GM21717 (cell line): ENCODE results near the gene PSMD8.
"Not testable (repeated sequence)": the region's sequence is repeated elsewhere in the genome, so short reads cannot be mapped to it uniquely, and the experiment has no call there.

ENCODE experiments used
- ATAC-seq: cut with Tn5 transposase; IDR thresholded peaks from one replicate; pipeline ENCODE4 v1.9.1; 2021; ENCODE audit warnings: mild to moderate bottlenecking, moderate library complexity; ENCODE audit not compliant: unreplicated experiment

PSMD8 gene

DNA sequence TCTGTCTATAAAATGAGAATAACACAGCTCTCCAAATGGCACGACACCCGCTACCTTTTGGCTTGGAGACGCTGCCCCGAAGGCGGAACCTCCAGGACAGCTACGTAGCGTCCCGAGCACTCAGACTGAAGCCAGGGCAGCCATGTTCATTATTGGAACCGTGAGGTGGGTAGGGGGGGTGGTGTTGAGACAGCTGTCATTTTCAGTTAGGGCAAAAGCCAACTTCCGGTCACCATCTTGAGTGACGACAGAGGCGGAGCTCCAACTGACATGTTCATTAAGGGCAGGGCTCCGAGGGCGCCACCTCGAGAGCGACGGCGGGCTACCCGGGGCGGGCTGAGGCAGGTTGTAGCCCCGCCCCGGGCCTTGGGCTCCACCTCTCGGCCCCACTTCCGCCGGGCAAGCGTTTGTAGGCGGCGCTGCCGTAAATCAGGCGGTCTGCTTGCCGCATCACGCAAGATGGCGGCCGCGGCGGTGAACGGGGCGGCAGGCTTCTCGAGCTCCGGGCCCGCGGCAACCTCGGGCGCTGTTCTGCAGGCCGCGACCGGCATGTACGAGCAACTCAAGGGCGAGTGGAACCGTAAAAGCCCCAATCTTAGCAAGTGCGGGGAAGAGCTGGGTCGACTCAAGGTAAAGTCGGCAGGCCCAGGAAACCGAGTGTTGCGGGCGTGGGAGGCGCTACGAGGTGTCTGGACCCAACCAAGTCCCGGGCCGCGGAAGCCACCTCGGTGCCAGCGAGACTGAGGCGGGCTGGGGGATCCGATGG is at the start of gene PSMD8:
PSMD8 (plus strand) TSS at position 240 of the 766 bp plus-strand sequence; CDS start at position 271, 31 bp downstream.
- ATAC-seq: peak; percentile 89

DNA sequence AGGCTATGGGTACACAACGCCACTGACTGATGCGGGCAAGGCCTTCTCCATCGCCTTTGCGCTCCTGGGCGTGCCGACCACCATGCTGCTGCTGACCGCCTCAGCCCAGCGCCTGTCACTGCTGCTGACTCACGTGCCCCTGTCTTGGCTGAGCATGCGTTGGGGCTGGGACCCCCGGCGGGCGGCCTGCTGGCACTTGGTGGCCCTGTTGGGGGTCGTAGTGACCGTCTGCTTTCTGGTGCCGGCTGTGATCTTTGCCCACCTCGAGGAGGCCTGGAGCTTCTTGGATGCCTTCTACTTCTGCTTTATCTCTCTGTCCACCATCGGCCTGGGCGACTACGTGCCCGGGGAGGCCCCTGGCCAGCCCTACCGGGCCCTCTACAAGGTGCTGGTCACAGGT is 47.8 kb upstream of the PSMD8 start:
- no peak for ATAC-seq

DNA sequence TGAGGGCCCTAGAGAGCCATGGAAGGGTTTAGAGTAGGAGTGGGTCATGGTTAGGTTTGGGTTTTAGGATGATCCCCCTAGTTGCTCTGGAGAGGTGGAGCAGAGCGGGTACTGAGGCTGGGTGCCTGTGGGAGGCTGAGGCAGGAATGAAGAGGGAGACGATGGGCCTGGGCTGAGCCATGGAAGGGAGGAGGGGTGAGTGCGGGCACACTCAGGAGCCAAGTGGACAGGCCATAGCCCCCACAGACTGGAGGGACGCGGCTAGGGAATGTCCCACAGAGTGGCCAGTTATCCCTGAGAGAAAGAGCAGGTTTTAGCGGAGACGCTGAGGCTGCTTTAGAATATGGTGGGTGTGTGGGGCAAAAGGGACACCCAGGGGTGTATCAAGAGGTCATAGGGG is 44.7 kb upstream of the PSMD8 start:
- no peak for ATAC-seq

DNA sequence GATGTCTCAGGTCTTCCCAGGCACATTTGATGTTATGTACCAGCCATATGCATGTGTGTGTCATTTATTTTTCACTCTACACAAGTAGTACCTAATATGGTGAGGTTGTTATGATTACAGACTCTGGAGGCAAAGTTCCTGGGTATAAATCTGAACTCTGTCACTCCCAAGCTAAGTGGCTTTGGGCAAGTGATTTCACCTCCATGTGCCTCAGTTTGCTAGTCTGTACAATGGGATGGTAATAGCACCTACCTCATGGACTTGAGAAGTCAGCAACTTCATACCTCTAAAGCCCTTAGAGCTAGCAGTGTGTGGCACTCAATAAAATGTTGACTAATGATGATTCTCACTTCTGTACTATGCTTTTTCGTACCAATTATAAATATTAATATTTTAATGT is 42.6 kb upstream of the PSMD8 start:
- ATAC-seq: no peak

DNA sequence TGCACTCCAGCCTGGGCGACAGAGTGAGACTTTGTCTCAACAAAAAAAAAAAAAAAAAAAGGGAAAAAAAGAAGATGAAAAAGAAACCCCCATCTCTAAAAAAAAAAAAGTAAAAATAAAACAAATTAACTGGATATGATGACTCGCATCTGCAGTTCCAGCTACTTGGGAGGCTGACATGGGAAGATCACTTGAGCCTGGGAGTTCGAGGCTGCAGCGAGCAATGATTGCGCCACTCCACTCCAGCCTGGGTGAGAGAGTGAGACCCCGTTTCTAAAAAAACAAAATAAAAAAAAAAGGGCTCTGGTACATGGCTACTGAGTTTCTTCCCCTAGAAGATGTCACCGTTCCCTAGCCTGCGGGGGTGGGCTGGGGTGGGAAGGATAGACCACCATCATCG is 41.1 kb upstream of the PSMD8 start:
- ATAC-seq: no peak

DNA sequence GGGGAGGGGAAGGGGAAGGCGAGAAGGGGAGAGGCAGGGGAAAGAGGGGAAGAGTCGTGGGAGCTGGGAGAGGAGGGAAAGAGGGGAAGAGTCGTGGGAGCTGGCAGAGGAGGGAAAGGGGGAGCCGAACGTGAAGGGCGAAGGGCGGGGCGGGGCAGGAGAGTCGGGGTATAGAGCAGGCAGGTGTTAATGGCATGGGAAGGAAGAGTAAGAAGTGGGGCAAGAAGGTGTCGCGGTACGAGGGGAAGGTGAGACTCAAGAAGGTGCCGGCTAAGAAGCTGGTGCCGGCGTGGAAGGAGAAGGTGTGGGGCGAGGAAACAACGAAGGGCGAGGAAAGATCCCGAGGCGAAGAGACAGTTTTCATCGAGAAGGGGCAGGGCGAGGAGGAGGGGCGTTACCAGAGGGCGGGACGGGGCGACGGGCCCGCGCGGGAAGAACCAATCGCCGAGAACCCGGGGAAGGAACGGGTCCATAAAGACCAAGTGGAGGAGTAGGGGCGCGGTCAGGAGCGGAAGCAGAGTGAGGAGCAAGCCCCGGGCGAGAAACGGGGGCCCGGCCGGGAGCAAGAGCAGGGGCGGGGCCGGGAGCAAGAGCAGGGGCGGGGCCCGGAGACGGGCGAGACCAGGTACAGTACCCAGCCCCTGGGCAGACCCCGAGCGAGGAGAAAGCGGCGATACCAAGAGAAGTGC is 38.3 kb upstream of the PSMD8 start:
- peak; percentile 68 for ATAC-seq

DNA sequence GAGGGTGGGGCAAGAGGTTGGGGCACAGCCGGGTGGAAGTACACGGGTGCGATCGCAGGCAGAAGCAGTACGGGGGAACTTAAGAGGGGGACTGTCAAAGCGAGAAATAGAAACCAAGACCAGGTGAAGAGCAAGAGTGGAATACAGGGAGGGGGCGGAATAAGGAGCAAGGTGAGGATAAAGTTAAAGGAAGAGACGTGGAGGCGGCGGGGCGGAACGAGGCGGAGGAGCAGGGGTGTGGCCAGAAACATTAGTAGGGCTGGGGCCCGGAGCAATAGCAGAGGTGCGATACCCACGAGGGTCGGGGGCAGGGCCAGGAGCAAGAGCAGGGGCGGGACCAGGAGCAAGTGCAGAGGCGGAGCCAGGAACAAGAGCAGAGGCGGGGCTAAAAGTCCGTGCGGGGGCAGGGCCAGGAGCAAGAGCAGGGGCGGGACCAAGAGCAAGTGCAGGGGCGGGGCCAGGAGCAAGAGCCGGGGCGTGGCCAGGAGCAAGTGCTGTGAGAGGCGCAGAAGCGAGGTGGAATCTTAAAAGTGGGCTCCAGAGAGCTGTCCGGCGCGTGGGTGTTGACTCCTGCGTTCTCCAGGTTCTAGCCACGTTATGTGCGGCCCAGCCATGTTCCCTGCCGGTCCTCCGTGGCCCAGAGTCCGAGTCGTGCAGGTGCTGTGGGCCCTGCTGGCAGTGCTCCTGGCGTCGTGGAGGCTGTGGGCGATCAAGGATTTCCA is 37.6 kb upstream of the PSMD8 start:
- ATAC-seq: peak; percentile 50

DNA sequence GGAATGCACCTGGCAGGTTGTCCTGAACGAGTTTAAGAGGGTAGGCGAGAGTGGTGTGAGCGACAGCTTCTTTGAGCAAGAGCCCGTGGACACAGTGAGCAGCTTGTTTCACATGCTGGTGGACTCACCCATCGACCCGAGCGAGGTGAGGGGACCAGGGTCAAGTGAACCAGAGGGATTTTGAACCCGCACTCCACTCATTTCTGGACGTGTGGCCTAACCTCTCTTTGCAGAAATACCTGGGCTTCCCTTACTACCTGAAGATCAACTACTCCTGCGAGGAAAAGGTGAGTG is 37.1 kb upstream of the PSMD8 start:
- ATAC-seq: no peak

DNA sequence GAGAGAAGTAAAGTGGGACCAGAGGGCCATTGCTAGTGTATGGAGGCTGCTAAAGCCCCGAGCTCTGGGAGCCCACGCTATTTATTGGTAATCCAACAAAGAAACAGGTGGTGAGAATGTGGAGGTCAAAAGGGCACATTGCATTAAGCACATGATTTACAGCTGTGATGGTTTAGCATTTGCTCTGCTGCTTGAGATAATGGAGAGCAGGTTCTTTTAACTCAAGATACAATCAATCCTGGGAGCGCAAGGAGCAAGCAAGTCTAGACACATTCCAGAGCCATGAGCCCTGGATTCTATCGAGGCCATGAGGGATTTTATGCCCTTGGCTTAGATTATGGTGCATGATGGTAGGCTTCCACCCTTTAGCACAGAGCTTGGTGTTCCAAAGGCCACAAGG is 35.4 kb upstream of the PSMD8 start:
- ATAC-seq: not testable (repeated sequence)

DNA sequence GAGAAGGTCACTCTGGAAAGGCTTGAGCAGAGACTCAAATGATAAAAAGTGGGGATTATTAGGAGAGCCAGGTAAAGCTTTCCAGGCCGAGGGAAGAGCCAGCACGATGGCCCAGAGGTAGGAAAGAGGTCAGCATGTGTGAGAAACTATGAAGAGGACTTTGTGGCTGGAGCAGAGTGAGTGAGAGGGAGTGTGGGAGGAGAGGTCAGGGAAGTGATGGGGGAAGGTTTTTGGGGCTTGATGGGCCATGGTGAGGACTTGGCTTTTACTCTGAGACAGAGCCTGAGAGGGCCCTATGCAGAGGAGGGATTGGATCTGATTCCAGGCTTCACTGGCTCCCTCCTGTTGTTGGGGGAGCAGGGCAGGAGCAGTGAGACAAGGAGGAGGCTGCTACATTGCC is 33.4 kb upstream of the PSMD8 start:
- ATAC-seq: no peak

DNA sequence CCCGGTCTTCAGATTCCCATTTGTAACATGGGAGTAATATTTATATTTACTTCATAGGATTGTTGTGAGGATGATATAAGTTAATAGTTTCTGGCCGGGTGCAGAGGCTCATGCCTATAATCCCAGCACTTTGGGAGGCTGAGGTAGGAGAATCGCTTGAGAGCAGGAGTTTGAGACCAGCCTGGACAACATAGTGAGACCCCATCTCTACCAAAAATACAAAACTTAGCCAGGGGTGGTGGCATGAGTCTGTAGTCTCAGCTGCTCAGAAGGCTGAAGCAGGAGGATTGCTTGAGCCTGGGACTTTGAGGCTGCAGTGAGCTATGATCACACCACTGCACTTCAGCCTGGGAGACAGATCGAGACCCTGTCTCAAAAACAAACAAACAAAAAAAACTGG is 27.5 kb upstream of the PSMD8 start:
- no peak for ATAC-seq

DNA sequence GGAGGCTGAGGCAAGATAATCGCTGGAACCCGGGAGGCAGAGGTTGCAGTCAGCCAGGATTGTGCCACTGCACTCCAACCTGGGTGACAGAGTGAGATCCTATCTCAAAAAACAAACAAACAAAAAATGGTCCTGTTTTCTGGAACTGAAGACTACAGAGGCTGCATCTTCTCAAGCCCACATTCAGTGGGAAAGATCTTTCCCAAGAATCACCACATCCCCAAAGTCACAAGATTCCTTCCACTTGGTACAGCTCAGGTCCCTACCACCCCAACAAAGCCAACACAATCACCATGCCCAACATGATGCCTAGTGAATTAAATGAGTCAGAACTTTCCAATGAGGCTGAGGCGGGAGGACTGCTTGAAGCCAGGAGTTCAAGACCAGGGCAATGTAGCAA is 23.5 kb upstream of the PSMD8 start:
- ATAC-seq: no peak

DNA sequence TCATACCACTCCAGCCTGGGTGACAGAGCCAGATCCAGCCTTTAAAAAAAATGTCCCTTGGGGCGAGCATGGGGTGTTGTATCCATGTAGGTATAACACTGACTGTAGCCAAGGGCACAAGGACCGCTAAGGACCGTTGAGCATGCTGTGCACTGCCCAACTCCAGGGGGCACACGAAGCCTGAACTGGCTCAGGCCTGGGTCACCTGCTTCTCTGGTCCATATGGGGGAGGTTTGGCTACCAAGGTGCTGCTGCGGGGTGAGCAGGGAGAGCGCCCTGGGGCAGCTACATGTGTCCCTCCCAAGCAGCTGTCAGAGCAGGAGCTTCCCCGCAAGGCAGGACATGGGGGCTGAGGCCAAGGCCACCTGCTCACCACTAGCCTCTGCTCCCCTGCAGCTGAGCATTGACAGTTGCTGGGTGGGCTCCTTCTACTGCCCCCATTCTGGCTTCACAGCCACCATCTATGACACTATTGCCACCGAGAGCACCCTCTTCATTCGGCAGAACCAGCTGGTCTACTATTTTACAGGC is 22.4 kb upstream of the PSMD8 start:
- no peak for ATAC-seq

DNA sequence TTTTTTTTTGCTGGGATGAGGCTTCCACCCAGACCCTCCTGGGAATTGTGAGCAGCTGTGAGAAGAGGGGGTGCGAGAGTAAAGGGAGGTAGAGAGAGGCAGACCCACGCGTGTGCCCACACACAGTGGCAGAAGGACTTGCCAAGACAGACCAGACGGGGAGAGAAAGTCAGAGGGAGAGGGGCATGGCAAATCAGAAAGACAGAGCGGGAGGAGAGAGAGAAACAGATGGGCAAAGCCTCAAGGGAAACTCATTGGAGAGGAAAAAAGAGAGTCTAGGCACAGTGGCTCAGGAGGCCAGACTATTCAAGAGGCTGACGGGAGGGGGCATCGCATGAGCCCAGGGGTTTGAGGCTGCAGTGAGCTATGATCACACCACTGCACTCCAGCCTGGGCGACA is 21.8 kb upstream of the PSMD8 start:
- ATAC-seq: no peak

DNA sequence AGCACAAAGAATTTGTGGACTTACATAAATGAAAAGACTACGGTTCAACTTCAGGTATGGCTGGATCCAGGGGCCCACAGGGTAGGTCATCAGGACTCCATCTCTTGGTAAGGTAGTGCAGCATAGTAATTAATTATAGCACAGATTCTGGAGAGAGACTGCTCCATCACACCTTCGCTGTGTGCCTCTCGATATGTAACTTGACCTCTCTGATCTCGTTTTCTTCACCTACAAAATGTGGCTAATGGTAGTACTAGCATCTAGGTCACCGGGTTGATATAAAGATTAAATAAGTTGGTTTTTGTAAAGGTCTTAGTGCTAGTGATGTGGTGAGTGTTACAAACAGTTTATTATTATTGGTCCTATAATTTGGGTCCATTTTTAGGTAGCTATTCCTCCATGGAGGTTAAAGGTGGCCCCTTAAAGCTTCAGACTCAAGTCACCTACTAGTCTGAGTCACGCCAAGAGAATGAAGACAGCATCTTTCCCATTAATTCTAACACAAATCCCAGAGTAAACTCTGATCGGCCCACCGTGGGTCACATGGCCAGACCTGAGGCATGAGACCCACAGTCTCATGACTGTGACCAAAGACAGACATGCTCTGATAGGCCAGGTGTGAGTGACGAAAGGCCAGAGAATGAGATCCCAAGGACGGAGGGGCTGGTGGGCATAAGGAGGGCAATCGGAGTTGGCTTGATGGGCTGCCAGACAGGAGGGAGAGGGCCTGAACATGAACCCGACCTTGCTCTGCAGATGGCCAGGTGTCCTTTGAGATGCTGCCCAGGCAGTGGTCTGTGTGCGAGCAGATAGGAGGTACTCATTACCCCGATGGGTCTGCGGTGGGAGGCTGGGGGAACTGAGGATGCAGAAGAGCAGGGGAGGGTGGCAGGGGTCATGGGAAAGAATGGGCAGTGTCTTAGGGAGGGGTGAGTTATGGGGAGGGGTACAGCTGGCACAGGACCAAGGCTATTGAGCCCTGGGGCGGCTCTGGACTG is 18.3 kb upstream of the PSMD8 start:
- ATAC-seq: no peak

DNA sequence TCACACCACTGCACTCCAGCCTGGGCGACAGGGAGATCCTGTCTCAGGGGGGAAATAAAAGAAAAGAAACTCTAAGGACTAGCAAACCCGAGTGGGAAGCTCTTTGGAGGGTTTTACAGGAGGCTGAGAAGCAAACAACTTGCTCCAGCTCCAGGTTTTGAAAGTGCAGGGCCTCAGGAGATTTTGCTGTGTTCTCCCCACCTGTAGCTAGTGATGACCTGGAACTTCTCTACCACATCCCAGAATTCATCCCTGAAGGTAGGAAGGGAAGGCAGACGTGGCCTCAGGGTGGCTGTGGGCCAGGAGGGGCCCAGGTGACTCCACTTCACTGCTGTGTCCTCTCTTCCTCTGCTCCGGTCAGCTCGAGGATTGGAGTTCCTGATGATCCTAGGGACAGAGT is 16.3 kb upstream of the PSMD8 start:
- no peak for ATAC-seq

DNA sequence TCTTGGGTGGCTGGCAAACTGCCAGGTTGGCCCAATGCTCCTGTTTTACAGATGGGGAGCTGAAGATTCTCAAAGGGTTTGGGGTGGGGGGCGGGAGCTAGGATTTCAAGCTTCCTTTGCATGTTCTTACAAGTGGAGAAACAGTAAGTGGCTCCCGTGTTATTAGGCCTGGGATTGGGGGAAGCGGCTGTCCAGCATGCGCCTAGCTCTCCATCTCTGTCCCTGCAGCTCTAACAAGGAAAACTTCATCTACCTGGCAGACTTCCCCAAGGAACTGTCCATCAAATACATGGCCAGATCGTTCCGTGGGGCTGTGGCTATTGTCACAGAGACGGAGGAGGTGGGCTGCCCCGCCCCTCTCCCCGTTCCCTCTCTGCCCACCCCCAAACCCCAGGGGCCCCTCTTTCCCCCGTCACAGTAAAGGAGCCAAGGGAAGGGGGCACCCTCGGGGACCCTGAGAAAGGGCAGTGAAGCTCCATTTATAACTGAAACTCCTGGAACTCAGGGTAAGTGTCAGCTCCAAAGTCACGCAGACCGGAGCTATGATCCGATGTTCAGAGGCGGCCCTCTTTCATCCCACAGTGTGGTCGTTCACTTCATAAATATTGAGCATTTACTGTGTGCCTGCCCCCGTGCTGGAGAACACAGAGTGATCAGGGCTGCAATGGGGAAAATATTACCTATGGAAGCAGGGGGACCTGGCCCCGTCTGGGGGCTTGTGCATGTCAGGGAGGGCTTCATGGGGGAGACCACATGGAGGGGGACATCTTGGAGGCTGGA is 14.9 kb upstream of the PSMD8 start:
- no peak for ATAC-seq

DNA sequence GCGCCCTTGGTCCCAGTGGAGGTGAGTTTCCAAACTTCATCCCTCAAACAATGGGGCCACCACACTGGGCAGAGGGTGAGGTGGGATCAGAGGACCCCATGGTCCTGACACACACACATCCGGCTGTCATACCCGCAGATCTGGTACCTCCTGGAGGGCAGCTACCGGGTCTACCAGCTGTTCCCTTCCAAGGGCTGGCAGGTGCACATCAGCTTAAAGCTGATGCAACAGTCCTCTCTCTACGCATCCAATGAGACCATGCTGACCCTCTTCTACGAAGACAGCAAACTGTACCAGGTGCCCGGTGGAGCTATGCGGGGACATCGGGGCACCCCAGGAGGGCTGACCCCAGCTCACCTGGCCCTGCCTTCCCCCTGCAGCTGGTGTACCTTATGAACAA is 14.0 kb upstream of the PSMD8 start:
- no peak for ATAC-seq

DNA sequence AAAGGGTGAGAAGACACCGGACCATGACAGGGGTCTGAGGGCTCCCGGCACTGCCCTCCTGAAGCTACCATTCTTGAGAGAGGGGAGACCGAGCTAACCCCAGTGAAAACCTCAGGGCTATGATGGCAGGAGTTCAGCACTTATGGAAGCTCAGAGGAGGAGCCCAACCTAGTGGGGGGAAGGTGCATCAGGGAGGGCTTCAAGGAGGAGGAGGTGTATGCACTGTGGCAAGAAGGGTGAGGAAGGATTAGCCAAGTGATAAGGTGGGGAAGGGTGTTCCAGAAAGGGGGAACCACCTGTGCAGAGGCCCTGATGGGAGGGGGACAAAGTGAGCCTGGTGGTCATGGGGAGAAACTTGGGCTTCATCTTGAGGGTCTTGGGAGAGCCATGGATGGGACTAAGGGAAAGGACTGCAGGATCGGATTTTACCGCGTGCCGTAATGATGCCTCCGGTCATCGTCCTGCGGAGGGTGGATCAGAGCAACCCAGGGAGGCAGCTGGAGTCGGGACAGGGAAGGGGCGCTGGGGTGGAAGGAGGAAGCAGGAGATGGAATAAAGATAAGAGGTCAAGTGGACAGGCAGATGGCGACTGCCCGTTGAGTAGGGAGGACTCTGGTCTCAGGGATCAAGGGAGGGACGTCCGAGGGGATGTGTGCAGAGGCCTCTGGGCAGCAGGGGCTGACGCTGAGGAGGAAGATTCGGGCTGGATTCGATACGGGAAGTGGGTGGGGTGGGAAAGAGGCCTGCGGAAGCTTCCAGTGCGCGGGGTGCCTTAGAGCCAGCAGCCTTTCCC is 13.3 kb upstream of the PSMD8 start:
- no peak for ATAC-seq
